ENCODE measurements around the gene CASK.

The CASK gene

DNA sequence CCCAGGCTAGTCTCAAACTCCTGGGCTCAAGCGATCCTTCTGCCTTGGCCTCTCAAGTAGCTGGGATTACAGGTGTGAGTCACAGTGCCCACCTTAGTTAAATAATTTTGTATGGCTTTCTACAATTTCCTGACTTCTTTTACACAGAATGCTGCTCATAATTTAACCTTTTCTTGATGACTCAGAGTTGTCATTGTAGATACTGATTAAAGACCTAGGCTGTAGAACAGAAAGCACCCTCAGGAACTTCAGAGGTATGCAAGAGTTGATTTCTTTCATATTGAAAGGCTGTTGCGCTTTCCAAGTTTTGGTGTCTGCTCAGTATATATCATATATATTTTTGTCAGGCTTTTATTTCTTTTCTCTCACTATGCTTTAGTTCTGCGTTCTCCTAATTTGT lies 255.7 kb downstream of the CASK start:
- H2AK5ac ChIP-seq (ENCODE audit: low read length): no peak overlapping the region
- no CpG with 5 or more reads among the region's 3 CpGs for WGBS (ENCODE audit: extremely low coverage, insufficient coverage, low lambda C conversion rate)
- no peaks in the 10 kb centered on the region for H3K36me3 ChIP-seq (ENCODE audit: control insufficient read depth, insufficient read depth, low read length)

DNA sequence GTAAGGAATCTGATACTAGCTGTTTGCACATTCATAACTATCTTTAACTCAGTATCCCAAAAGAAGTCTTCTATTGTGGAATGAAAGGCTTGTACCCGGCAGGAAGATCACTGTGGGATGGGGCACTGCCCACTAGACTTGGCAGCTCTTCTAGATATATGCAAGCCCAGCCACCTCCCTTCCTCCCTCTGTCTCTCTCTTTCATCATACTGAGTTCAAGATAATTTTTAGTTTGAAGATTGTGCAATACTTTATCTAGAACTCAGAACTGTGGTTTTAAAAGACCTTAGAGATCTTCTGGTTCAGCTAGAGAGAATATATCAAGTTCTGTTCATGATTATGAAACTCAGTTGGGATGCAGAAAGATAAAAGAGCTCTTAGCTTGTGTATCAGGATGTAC lies 257.1 kb downstream of the CASK start:
- no peak for DNase-seq
- H3K4me2 ChIP-seq (ENCODE audit: low read length): no peak overlapping the region

More for the DNA sequence above, 255.7 kb downstream of the CASK start:
- H2BK15ac ChIP-seq (replicated peaks; ENCODE audit: low read depth): no peak overlapping the region
- DNase-seq: no peak
- no peak overlapping the region for H3K9ac ChIP-seq (ENCODE audit: low read length)
- no peak overlapping the region for H3K4ac ChIP-seq (ENCODE audit: low read depth, low read length)
- H4K5ac ChIP-seq (ENCODE audit: low read length): no peak overlapping the region
- no peak overlapping the region for H3K4me2 ChIP-seq (ENCODE audit: low read length)
- H3K27ac ChIP-seq (ENCODE audit: low read depth, low read length): no peak overlapping the region
- H3K27me3 ChIP-seq (ENCODE audit: insufficient read depth, low read length, poor library complexity): no peaks in the 10 kb centered on the region
- H3K56ac ChIP-seq (ENCODE audit: low read length): no peak overlapping the region
- H3K18ac ChIP-seq (ENCODE audit: low read length): no peak overlapping the region
- H3K4me1 ChIP-seq (ENCODE audit: control insufficient read depth, low read depth, low read length): no peaks in the 10 kb centered on the region
- no peak overlapping the region for H3K23ac ChIP-seq (ENCODE audit: low read length)
- H2BK120ac ChIP-seq (ENCODE audit: low read depth, low read length): no peak overlapping the region
- no peak overlapping the region for H2BK5ac ChIP-seq (ENCODE audit: low read length)
- no peaks in the 10 kb centered on the region for H3K79me2 ChIP-seq (ENCODE audit: control insufficient read depth, insufficient read depth, low read length)
- H3K4me3 ChIP-seq (ENCODE audit: low read length): no peak overlapping the region
- no peaks in the 10 kb centered on the region for H3K79me1 ChIP-seq (ENCODE audit: low read length)
- H4K8ac ChIP-seq (ENCODE audit: low read depth, low read length): no peak overlapping the region

DNA sequence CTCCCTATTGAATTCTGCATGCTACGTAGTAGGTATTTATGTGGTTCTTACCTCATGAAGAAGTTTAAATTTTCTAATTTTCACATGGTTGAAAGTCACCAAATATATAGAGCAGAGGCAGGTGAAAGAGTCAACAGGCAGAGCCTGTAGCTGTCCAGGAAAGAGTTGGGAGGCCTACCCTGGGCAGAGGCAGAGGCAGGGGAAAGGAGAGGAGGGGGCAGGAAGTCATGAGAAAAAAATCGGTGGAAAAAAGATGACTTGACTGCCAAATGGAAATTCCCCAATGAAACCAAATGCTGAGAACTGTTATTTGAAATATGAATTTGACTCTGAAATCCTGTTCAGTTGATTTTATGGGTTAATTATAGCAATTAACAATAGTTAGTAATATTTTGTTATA lies 257.7 kb downstream of the CASK start:
- no peak overlapping the region for H3K27ac ChIP-seq (ENCODE audit: low read depth, low read length)
- H2AK5ac ChIP-seq (ENCODE audit: low read length): no peak overlapping the region
- no peaks in the 10 kb centered on the region for H3K27me3 ChIP-seq (ENCODE audit: insufficient read depth, low read length, poor library complexity)
- no peaks in the 10 kb centered on the region for H3K79me1 ChIP-seq (ENCODE audit: low read length)
- H3K36me3 ChIP-seq (ENCODE audit: control insufficient read depth, insufficient read depth, low read length): no peaks in the 10 kb centered on the region
- H3K18ac ChIP-seq (ENCODE audit: low read length): no peak overlapping the region
- no peak overlapping the region for H2BK5ac ChIP-seq (ENCODE audit: low read length)
- H3K56ac ChIP-seq (ENCODE audit: low read length): no peak overlapping the region
- H3K79me2 ChIP-seq (ENCODE audit: control insufficient read depth, insufficient read depth, low read length): no peaks in the 10 kb centered on the region
- no peak overlapping the region for H3K23ac ChIP-seq (ENCODE audit: low read length)
- DNase-seq: no peak
- H3K4me1 ChIP-seq (ENCODE audit: control insufficient read depth, low read depth, low read length): no peaks in the 10 kb centered on the region
- no peak overlapping the region for H3K4ac ChIP-seq (ENCODE audit: low read depth, low read length)
- WGBS (ENCODE audit: extremely low coverage, insufficient coverage, low lambda C conversion rate): no CpG with 5 or more reads among the region's 2 CpGs
- no peak overlapping the region for H3K4me2 ChIP-seq (ENCODE audit: low read length)
- H3K9ac ChIP-seq (ENCODE audit: low read length): no peak overlapping the region
- H4K8ac ChIP-seq (ENCODE audit: low read depth, low read length): no peak overlapping the region
- no peak overlapping the region for H2BK120ac ChIP-seq (ENCODE audit: low read depth, low read length)
- no peak overlapping the region for H2BK15ac ChIP-seq (replicated peaks; ENCODE audit: low read depth)
- no peak overlapping the region for H4K5ac ChIP-seq (ENCODE audit: low read length)
- H3K4me3 ChIP-seq (ENCODE audit: low read length): no peak overlapping the region

More for the DNA sequence above, 257.1 kb downstream of the CASK start:
- H3K79me1 ChIP-seq (ENCODE audit: low read length): no peaks in the 10 kb centered on the region
- no peak overlapping the region for H3K56ac ChIP-seq (ENCODE audit: low read length)
- H2BK5ac ChIP-seq (ENCODE audit: low read length): no peak overlapping the region
- H3K18ac ChIP-seq (ENCODE audit: low read length): no peak overlapping the region
- no peaks in the 10 kb centered on the region for H3K27me3 ChIP-seq (ENCODE audit: insufficient read depth, low read length, poor library complexity)
- no peak overlapping the region for H4K8ac ChIP-seq (ENCODE audit: low read depth, low read length)
- H3K23ac ChIP-seq (ENCODE audit: low read length): no peak overlapping the region
- H3K4me1 ChIP-seq (ENCODE audit: control insufficient read depth, low read depth, low read length): no peaks in the 10 kb centered on the region
- no peak overlapping the region for H3K4ac ChIP-seq (ENCODE audit: low read depth, low read length)
- H3K9ac ChIP-seq (ENCODE audit: low read length): no peak overlapping the region
- H3K36me3 ChIP-seq (ENCODE audit: control insufficient read depth, insufficient read depth, low read length): no peaks in the 10 kb centered on the region
- no peak overlapping the region for H4K5ac ChIP-seq (ENCODE audit: low read length)
- WGBS (ENCODE audit: extremely low coverage, insufficient coverage, low lambda C conversion rate): no CpG with 5 or more reads among the region's 1 CpG
- H3K79me2 ChIP-seq (ENCODE audit: control insufficient read depth, insufficient read depth, low read length): no peaks in the 10 kb centered on the region
- H2BK120ac ChIP-seq (ENCODE audit: low read depth, low read length): no peak overlapping the region
- no peak overlapping the region for H2AK5ac ChIP-seq (ENCODE audit: low read length)
- H3K4me3 ChIP-seq (ENCODE audit: low read length): no peak overlapping the region
- no peak overlapping the region for H3K27ac ChIP-seq (ENCODE audit: low read depth, low read length)
- no peak overlapping the region for H2BK15ac ChIP-seq (replicated peaks; ENCODE audit: low read depth)

DNA sequence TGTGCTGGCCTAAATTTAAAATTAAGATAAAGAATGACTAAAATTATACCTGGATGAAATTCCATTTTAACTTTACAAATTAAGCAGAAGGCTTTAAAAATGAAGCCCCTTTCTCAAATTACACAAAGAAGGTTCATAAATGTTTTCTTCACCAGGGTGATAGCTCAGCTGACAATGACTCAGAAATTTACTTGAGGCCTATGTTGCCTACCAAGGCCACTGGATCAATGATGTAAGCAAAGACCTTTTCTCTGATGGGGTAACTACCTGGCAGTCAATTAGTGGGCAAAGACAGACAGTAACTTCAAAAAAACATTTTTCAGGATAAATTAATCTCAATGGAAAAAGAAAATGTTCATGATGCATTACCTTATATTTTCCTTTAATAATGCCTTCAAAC lies 258.4 kb downstream of the CASK start:
- Histone ChIP-seq H4K8ac (ENCODE audit: low read depth, low read length) (no peak overlapping the region), H3K4ac (ENCODE audit: low read depth, low read length) (no peak overlapping the region), H2BK120ac (ENCODE audit: low read depth, low read length) (no peak overlapping the region), H2BK15ac (replicated peaks; ENCODE audit: low read depth) (no peak overlapping the region), H3K9ac (ENCODE audit: low read length) (no peak overlapping the region), H3K4me2 (ENCODE audit: low read length) (no peak overlapping the region), H3K27ac (ENCODE audit: low read depth, low read length) (no peak overlapping the region), H3K79me2 (ENCODE audit: control insufficient read depth, insufficient read depth, low read length) (no peaks in the 10 kb centered on the region), H3K56ac (ENCODE audit: low read length) (no peak overlapping the region), H3K18ac (ENCODE audit: low read length) (no peak overlapping the region), H3K36me3 (ENCODE audit: control insufficient read depth, insufficient read depth, low read length) (peaks cover 2% of the 10 kb centered on the region), H4K5ac (ENCODE audit: low read length) (no peak overlapping the region), H3K79me1 (ENCODE audit: low read length) (no peaks in the 10 kb centered on the region), H3K23ac (ENCODE audit: low read length) (no peak overlapping the region), H3K27me3 (ENCODE audit: insufficient read depth, low read length, poor library complexity) (no peaks in the 10 kb centered on the region), H3K4me3 (ENCODE audit: low read length) (no peak overlapping the region), H2BK5ac (ENCODE audit: low read length) (no peak overlapping the region), H2AK5ac (ENCODE audit: low read length) (no peak overlapping the region), H3K4me1 (ENCODE audit: control insufficient read depth, low read depth, low read length) (no peaks in the 10 kb centered on the region)
- peak; percentile 1 for DNase-seq

DNA sequence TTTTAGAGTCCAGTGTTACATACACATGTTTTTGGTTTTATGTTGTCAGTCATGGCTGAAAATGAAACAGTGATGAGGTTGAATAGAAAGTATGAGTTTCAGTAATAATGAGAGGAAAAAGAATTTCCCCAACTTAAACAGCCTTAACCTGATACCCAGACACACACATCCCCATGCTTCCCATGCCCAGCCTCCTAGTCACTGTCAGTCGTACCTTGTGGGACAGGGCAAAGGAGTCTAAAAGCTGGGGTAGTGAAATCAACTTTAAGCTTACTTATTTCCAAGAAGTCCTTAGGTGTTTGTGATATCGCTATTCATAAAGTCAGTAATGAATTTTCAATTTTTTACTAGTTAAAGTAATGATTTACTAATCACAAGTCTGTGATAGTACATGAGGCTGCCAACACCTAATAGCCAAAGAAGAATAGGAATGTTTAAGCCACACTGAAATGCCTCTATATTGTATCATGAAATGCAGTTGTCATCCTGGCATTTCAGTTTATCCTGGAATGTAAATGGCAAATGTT lies 258.9 kb downstream of the CASK start:
- no peak overlapping the region for H3K4me3 ChIP-seq (ENCODE audit: low read length)

DNA sequence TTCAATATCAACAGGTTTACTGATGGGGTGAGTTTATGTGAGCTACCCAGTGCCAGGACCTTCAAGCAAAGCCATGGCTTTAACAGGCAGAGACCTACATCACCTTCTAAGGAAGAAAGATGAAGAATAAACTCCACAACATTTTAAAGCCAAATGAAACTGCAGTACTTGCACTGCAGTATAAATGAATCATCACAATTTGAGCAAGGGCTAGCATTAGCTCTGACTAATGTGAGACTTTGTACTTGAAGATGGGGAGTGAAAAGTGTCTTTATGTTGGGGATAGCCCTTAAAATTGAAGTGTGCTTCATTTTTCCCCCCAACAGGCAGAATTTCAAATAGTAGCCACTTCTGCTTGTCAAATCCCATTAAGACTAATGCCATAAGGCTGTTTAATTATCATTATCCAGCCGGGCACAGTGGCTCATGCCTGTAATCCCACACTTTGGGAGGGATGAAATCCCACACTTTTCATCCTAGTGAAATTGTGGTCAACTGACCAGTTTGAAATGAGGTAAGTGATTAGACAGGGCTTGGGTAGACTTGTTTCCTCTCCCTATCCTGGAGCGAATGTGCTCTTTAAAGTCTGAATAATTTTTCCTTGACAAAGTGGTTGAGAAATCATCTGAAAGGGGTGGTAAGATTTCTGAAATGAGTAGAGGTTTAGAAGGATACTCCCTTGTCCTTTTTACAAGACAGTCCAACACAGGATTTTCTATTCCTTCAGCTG lies 261.8 kb downstream of the CASK start:
- no peak for DNase-seq
- H3K79me1 ChIP-seq (ENCODE audit: low read length): no peaks in the 10 kb centered on the region
- no peak overlapping the region for H3K4ac ChIP-seq (ENCODE audit: low read depth, low read length)
- H3K4me2 ChIP-seq (ENCODE audit: low read length): no peak overlapping the region
- H2BK5ac ChIP-seq (ENCODE audit: low read length): no peak overlapping the region
- H4K8ac ChIP-seq (ENCODE audit: low read depth, low read length): no peak overlapping the region
- no CpG with 5 or more reads among the region's 2 CpGs for WGBS (ENCODE audit: extremely low coverage, insufficient coverage, low lambda C conversion rate)
- no peak overlapping the region for H3K27ac ChIP-seq (ENCODE audit: low read depth, low read length)
- H3K9ac ChIP-seq (ENCODE audit: low read length): no peak overlapping the region
- H3K23ac ChIP-seq (ENCODE audit: low read length): no peak overlapping the region
- no peaks in the 10 kb centered on the region for H3K27me3 ChIP-seq (ENCODE audit: insufficient read depth, low read length, poor library complexity)
- no peak overlapping the region for H4K5ac ChIP-seq (ENCODE audit: low read length)
- no peak overlapping the region for H2AK5ac ChIP-seq (ENCODE audit: low read length)
- H3K79me2 ChIP-seq (ENCODE audit: control insufficient read depth, insufficient read depth, low read length): no peaks in the 10 kb centered on the region
- no peak overlapping the region for H3K56ac ChIP-seq (ENCODE audit: low read length)
- peaks cover 2% of the 10 kb centered on the region for H3K36me3 ChIP-seq (ENCODE audit: control insufficient read depth, insufficient read depth, low read length)
- no peak overlapping the region for H2BK15ac ChIP-seq (replicated peaks; ENCODE audit: low read depth)
- H2BK120ac ChIP-seq (ENCODE audit: low read depth, low read length): no peak overlapping the region
- H3K4me1 ChIP-seq (ENCODE audit: control insufficient read depth, low read depth, low read length): no peaks in the 10 kb centered on the region
- H3K4me3 ChIP-seq (ENCODE audit: low read length): no peak overlapping the region
- H3K18ac ChIP-seq (ENCODE audit: low read length): no peak overlapping the region

More for the DNA sequence above, 258.9 kb downstream of the CASK start:
- Histone ChIP-seq H3K4ac (ENCODE audit: low read depth, low read length) (no peak overlapping the region), H3K79me2 (ENCODE audit: control insufficient read depth, insufficient read depth, low read length) (no peaks in the 10 kb centered on the region), H2BK5ac (ENCODE audit: low read length) (no peak overlapping the region), H2BK15ac (replicated peaks; ENCODE audit: low read depth) (no peak overlapping the region), H3K4me1 (ENCODE audit: control insufficient read depth, low read depth, low read length) (no peaks in the 10 kb centered on the region), H3K18ac (ENCODE audit: low read length) (no peak overlapping the region), H2BK120ac (ENCODE audit: low read depth, low read length) (no peak overlapping the region), H3K4me2 (ENCODE audit: low read length) (no peak overlapping the region), H3K23ac (ENCODE audit: low read length) (no peak overlapping the region), H4K8ac (ENCODE audit: low read depth, low read length) (no peak overlapping the region), H3K79me1 (ENCODE audit: low read length) (no peaks in the 10 kb centered on the region), H3K56ac (ENCODE audit: low read length) (no peak overlapping the region), H3K27ac (ENCODE audit: low read depth, low read length) (no peak overlapping the region), H2AK5ac (ENCODE audit: low read length) (no peak overlapping the region), H3K36me3 (ENCODE audit: control insufficient read depth, insufficient read depth, low read length) (peaks cover 2% of the 10 kb centered on the region), H4K5ac (ENCODE audit: low read length) (no peak overlapping the region), H3K9ac (ENCODE audit: low read length) (no peak overlapping the region), H3K27me3 (ENCODE audit: insufficient read depth, low read length, poor library complexity) (no peaks in the 10 kb centered on the region)
- no peak for DNase-seq
- WGBS (ENCODE audit: extremely low coverage, insufficient coverage, low lambda C conversion rate): no CpG with 5 or more reads among the region's 2 CpGs
